ENCODE measurements around the gene PIM1. TPM values are rescaled to one million over a fixed set of nuclear protein-coding genes. Genes with fewer than 3 reads are reported as not detected.

The PIM1 gene
- total and polyA plus RNA-seq, 10 of the 15 experiments (the other 5 are each of a cell fraction or from before 2014, with no cell fraction given): 0.66 to 33.9 (median 10.2) TPM

- TF ChIP-seq SUPT20H (IDR thresholded peaks at IDR 0.05; ENCODE audit: borderline replicate concordance, control insufficient read depth, low read depth, low read length) (no peak), SP1 (IDR thresholded peaks at IDR 0.05; ENCODE audit: low read depth, low read length) (no peak), TCF3 (IDR thresholded peaks at IDR 0.05; ENCODE audit: borderline replicate concordance, insufficient read depth, low read depth, low read length) (no peak), NFYB (IDR thresholded peaks at IDR 0.05; ENCODE audit: insufficient read depth, low read depth, low read length) (no peak), TCF12 (IDR thresholded peaks at IDR 0.05; ENCODE audit: low read depth, low read length) (0 out of 2 replicates have a peak, but pooled peaks have one; percentile 2), YY1 (IDR thresholded peaks at IDR 0.05; ENCODE audit: low read depth, low read length) (no peak), JUND (IDR thresholded peaks at IDR 0.05; ENCODE audit: low read depth, low read length) (no peak), ZSCAN29 (IDR thresholded peaks at IDR 0.05) (0 out of 2 replicates have a peak, but pooled peaks have one; percentile 46), SRF (IDR thresholded peaks at IDR 0.05; ENCODE audit: low read depth in 2 of 2, low read length in 2 of 2) (no peak), BCLAF1 (IDR thresholded peaks at IDR 0.05) (no peak)
- TF ChIP-seq, protein P1, sequence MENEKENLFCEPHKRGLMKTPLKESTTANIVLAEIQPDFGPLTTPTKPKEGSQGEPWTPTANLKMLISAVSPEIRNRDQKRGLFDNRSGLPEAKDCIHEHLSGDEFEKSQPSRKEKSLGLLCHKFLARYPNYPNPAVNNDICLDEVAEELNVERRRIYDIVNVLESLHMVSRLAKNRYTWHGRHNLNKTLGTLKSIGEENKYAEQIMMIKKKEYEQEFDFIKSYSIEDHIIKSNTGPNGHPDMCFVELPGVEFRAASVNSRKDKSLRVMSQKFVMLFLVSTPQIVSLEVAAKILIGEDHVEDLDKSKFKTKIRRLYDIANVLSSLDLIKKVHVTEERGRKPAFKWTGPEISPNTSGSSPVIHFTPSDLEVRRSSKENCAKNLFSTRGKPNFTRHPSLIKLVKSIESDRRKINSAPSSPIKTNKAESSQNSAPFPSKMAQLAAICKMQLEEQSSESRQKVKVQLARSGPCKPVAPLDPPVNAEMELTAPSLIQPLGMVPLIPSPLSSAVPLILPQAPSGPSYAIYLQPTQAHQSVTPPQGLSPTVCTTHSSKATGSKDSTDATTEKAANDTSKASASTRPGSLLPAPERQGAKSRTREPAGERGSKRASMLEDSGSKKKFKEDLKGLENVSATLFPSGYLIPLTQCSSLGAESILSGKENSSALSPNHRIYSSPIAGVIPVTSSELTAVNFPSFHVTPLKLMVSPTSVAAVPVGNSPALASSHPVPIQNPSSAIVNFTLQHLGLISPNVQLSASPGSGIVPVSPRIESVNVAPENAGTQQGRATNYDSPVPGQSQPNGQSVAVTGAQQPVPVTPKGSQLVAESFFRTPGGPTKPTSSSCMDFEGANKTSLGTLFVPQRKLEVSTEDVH (IDR thresholded peaks at IDR 0.05; ENCODE audit: low read depth, partially characterized antibody): no peak
Measured at GRCh38 chr6:37170273-37171200, 585 bp downstream of the PIM1 start (continued).
